Activated T-cell treated with anti-CD3 and anti-CD28 coated beads, Interleukin-2, amount 50 U/mL, for 24 hours (primary cell): ENCODE results near the gene ESYT3.

Experiments used
- DNase-seq: peaks from one replicate; pipeline ENCODE4 v3.0.0-alpha.2; 2020
- H3K27ac Mint-ChIP-seq: 2 replicates; pipeline ENCODE4 v1.8.0; 2020; ENCODE audit warnings: mild to moderate bottlenecking, mixed read lengths
- H3K27me3 Mint-ChIP-seq: 2 replicates; pipeline ENCODE4 v1.8.0; 2020; ENCODE audit warnings: mixed read lengths
- H3K36me3 Mint-ChIP-seq: 2 replicates; pipeline ENCODE4 v1.8.0; 2020; ENCODE audit warnings: low read depth, mixed read lengths
- H3K4me1 Mint-ChIP-seq: 2 replicates; pipeline ENCODE4 v1.8.0; 2020; ENCODE audit warnings: low read depth, mixed read lengths
- H3K4me3 Mint-ChIP-seq: 2 replicates; pipeline ENCODE4 v1.8.0; 2020; ENCODE audit warnings: mild to moderate bottlenecking, moderate library complexity, mixed read lengths
- H3K9me3 Mint-ChIP-seq: 2 replicates; pipeline ENCODE4 v1.8.0; 2020; ENCODE audit warnings: mixed read lengths

ESYT3 gene

DNA sequence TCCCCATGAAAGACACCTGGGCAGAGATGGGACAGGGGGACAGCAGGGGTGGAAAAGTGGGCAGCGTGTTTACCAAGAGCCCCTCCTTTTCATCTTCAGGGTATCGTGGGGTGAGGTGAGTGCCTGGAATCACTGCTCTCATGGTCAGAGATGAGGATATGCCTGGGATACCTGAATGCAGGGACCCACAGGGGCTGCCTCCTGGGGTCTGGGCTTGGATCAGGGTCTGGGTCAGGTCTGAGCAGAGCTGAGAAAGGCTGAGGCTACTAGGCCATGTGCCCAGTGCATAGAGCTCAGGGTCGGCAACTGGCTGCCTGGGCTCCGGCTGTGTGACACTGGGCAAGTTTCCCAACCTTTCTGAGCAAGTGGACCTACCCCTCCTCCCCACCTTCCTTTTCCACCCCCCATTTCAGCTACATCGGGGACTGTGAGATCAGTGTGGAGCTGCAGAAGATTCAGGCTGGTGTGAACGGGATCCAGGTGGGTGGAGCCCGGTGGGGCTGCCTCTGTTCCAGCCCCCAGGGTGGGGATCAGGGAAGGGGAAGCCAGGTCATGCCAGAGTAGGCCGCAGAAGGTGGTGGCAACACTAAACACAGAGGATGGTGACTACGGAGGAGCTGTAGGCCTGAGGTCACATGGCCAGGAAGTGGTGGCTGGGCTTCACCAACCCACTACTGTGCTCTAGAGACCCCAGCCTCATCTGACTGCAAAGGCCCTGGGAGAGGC lies 24.5 kb downstream of the ESYT3 start:
- H3K9me3 Mint-ChIP-seq, result no peaks in the 10 kb centered on the region
- H3K4me1 Mint-ChIP-seq, result no peaks in the 10 kb centered on the region
- H3K4me3 Mint-ChIP-seq, result no peak overlapping the region
- no peaks in the 10 kb centered on the region for H3K36me3 Mint-ChIP-seq
- H3K27me3 Mint-ChIP-seq, result peaks cover 6% of the 10 kb centered on the region
- no peak overlapping the region for H3K27ac Mint-ChIP-seq
- no peak for DNase-seq

DNA sequence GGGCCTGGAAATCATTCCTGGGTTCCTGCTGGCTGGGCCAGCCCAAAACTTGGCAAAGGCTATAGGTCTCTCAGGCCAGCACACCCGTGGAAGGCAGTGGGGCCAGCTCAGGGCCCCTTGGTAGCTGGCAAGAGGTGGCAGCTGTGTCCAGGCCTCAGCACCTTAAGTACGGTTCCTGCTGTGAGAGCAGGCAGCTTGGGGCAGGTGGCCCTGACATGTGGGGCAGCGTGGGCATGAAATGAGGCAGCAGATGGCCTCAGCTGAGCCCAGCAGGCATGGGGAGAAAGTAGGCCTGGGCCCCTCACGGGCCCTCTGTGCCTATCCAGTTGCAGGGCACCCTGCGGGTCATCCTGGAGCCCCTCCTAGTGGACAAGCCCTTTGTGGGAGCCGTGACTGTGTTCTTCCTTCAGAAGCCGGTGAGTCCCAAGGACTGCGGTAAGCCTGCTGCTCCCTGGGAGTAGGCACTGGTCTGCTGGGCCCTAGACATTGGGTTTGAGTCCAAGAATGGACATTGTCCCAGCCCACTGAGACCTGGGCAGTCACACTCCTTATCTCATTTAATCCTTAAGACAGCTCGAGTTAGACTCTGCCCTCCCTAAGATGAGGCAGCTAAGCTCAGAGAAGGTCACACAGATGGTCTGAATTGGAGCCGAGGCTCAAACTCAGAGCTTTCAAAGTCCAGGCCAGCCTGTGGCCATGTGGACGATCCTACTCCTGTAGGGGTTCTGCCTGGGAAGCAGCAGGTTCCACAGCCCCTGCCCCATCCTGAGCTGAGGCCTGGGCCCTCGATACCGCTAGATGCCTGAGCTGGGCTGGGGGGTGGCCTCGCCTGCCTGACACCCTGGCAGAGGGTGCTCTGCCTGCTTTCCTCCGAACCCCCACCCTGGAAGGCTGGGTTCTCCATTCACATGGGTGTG lies 25.5 kb downstream of the ESYT3 start:
- Mint-ChIP-seq H3K27ac (no peak overlapping the region), H3K4me1 (no peaks in the 10 kb centered on the region), H3K9me3 (no peaks in the 10 kb centered on the region), H3K4me3 (no peak overlapping the region), H3K27me3 (peaks cover 6% of the 10 kb centered on the region), H3K36me3 (no peaks in the 10 kb centered on the region)
- no peak for DNase-seq

DNA sequence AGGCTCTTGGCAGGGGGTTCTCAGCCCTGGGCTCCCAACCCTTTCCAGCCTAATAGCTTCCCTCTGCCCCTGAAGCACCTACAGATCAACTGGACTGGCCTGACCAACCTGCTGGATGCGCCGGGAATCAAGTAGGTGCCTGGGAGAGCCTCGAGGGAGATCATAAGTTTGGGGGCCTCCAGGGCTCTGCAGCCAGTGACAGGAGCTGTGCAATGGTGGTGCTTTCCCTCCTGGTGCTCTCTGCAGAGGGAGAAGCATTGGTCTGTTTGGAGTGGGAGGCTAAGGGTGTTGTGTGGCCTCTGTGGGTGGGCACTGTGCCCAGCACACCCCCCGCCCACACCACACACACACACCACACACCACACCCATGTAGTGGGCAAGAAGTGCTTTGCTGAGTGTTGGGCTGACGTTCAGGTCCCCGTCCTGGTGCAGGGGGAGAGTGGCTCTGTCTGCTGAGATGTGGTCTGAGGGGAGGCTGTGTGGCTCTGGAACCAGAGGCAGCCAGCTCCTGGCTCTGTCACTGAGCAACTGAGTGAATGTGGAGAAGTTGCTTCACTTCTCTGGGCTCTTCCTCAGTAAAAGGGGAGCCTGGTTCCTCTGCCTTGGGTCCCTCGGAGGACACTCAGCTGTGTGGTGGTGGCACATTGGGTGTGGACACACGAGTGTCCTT lies 26.3 kb downstream of the ESYT3 start:
- DNase-seq, result no peak
- Mint-ChIP-seq H3K4me1 (no peaks in the 10 kb centered on the region), H3K9me3 (no peaks in the 10 kb centered on the region), H3K27me3 (peaks cover 2% of the 10 kb centered on the region), H3K36me3 (no peaks in the 10 kb centered on the region), H3K27ac (no peak overlapping the region), H3K4me3 (no peak overlapping the region)

DNA sequence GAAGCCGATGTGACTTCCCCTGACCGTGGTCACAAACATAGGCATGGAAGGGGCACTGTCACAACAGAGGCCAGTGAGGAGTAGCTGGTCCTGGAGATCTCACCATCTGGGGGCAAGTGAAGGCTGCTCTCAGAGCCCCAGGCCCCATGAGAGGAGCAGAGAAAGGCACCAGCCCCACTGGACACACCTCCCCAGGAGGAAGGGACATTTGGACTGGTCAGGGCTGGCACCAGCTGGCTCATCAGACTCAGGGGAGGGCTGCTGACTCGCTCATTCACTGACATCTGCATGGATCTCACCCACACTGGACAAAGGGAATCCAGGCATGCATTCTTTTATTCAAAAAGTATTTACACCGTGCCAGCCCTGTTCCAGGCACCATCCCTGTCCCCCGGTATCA lies 26.8 kb downstream of the ESYT3 start:
- Mint-ChIP-seq H3K9me3 (no peaks in the 10 kb centered on the region), H3K36me3 (no peaks in the 10 kb centered on the region), H3K27ac (no peak overlapping the region), H3K27me3 (no peaks in the 10 kb centered on the region), H3K4me3 (no peak overlapping the region), H3K4me1 (no peaks in the 10 kb centered on the region)
- DNase-seq, result no peak

DNA sequence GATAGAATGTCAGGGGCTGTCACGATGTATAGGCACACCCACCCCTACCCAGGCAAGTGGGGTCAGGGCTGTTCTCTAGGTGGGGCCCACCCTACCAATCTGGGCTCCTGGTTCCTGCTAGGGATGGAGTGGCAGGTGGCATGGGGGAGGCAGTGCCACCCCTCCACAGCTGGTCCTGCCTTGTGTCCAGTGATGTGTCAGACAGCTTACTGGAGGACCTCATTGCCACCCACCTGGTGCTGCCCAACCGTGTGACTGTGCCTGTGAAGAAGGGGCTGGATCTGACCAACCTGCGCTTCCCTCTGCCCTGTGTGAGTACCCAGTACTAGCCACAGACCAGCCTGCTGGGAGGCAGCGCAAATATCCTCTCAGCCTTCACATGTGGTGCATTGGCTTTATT lies 27.5 kb downstream of the ESYT3 start:
- no peaks in the 10 kb centered on the region for H3K36me3 Mint-ChIP-seq
- H3K4me3 Mint-ChIP-seq, result no peak overlapping the region
- no peaks in the 10 kb centered on the region for H3K27me3 Mint-ChIP-seq
- no peak for DNase-seq
- H3K27ac Mint-ChIP-seq, result no peak overlapping the region
- no peaks in the 10 kb centered on the region for H3K4me1 Mint-ChIP-seq
- no peaks in the 10 kb centered on the region for H3K9me3 Mint-ChIP-seq

DNA sequence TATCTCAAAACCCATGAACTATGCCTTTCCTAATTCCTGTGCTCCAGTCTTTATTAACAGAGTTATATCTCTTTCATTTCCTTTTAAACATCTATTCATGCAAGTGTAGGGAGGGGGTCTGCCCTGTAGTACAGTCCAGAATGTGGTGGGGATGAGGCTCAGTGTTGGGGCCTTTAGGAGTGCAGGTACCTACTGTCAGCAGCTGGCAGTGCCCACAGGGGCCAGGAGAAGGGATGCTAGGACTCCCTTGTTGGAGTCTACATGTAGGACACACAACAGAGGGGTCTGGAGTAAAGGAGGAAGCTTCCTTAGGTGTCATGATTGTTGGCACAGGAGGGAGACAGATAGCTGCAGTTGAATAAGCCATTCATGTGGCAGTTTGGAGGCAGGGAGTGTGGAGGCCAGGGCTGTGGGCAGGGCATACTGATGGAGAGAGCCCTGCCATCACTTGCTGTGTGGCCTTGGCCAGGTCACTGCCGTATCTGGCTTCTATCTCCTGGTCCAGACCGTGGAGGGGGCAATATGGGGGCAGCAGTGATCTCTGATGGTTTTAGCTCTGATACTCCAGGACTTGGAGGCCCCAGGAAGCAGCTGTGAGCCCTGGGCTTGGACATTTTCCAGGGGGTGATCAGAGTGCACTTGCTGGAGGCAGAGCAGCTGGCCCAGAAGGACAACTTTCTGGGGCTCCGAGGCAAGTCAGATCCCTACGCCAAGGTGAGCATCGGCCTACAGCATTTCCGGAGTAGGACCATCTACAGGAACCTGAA lies 29.5 kb downstream of the ESYT3 start:
- no peaks in the 10 kb centered on the region for H3K36me3 Mint-ChIP-seq
- no peak for DNase-seq
- H3K4me3 Mint-ChIP-seq, result no peak overlapping the region
- H3K4me1 Mint-ChIP-seq, result no peaks in the 10 kb centered on the region
- peaks cover 5% of the 10 kb centered on the region for H3K27me3 Mint-ChIP-seq
- no peaks in the 10 kb centered on the region for H3K9me3 Mint-ChIP-seq
- H3K27ac Mint-ChIP-seq, result no peak overlapping the region

DNA sequence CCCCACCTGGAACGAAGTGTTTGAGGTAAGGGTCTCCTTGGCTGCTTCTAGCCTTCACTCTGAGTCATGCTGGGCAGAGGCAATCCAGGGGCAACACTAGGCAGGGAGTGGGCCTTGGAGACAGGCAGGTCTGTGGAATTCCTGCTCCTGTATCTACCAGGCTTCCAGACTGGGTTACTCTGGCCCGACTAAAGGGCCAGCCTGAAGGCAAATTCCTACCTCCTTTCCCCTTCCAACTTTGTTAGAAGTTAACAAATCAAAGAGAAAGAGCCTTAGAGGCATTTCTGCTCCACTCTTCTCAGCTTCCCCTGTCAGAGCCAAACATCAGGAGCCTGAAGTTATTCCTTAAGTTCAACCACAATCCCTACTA lies 30.1 kb downstream of the ESYT3 start:
- Mint-ChIP-seq H3K9me3 (no peaks in the 10 kb centered on the region), H3K4me3 (no peak overlapping the region), H3K27me3 (peaks cover 5% of the 10 kb centered on the region), H3K27ac (no peak overlapping the region), H3K36me3 (no peaks in the 10 kb centered on the region), H3K4me1 (no peaks in the 10 kb centered on the region)
- no peak for DNase-seq

DNA sequence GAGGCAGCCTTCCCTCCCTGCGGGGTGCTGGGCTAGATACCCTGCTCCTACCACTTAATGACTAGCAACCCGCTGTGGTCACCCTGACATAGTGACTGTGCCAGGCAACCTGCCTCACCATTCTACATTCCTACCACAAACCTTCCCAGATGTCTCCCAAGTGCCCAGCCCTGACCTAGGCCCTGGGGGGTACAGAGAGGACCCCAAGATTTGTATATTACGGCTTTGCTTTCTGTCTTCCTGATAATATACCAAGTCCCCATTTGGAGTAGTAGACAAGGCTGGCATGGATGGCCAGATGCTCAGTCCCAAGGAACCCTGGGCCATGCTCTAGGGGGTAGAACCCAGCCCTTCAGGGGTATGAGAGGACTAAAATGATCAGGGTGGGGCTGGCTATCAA lies 31.0 kb downstream of the ESYT3 start:
- no peaks in the 10 kb centered on the region for H3K9me3 Mint-ChIP-seq
- no peaks in the 10 kb centered on the region for H3K4me1 Mint-ChIP-seq
- H3K4me3 Mint-ChIP-seq, result no peak overlapping the region
- H3K36me3 Mint-ChIP-seq, result no peaks in the 10 kb centered on the region
- H3K27me3 Mint-ChIP-seq, result peaks cover 5% of the 10 kb centered on the region
- no peak for DNase-seq
- no peak overlapping the region for H3K27ac Mint-ChIP-seq

DNA sequence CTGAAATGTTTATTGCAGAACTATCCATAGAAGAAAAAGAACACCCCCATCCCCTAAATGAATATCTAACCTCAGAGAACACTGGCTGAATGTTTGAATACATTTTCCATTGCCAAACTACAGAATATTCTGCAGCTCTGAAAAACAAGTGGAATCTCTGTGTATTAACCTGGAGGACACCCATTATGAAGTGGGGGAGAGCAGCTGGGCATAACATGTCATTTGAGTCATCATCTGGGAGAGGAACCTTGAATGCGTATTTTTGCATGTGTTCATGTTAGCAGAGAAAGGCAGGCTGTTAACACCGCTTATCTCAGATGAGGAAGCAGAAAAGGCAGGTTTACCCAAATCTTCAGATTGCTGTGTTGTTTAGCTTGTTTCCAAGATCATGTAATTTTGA lies 31.5 kb downstream of the ESYT3 start:
- no peaks in the 10 kb centered on the region for H3K4me1 Mint-ChIP-seq
- peaks cover 5% of the 10 kb centered on the region for H3K27me3 Mint-ChIP-seq
- no peaks in the 10 kb centered on the region for H3K9me3 Mint-ChIP-seq
- DNase-seq, result no peak
- no peaks in the 10 kb centered on the region for H3K36me3 Mint-ChIP-seq
- H3K27ac Mint-ChIP-seq, result no peak overlapping the region
- H3K4me3 Mint-ChIP-seq, result no peak overlapping the region

DNA sequence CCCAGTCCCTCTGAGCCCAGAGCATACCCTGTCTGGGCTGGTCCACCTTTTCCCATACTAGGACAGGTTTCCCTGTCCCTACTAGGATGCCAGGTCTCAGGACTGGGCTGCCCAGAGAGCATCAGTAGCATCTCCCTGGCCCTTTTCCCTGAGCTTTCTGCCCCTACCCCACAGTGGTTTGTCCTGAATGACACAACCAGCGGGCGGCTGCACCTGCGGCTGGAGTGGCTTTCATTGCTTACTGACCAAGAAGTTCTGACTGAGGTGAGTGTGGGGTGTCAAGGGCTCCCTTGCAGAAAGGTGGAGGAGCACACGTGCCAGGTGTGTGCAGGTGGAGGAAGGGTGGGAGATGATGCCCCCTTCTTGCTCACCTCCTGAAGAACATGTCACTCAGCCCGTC lies 33.5 kb downstream of the ESYT3 start:
- H3K4me3 Mint-ChIP-seq, result no peak overlapping the region
- no peak for DNase-seq
- no peak overlapping the region for H3K27ac Mint-ChIP-seq
- no peaks in the 10 kb centered on the region for H3K36me3 Mint-ChIP-seq
- no peaks in the 10 kb centered on the region for H3K9me3 Mint-ChIP-seq
- H3K4me1 Mint-ChIP-seq, result no peaks in the 10 kb centered on the region
- H3K27me3 Mint-ChIP-seq, result peaks cover 5% of the 10 kb centered on the region

DNA sequence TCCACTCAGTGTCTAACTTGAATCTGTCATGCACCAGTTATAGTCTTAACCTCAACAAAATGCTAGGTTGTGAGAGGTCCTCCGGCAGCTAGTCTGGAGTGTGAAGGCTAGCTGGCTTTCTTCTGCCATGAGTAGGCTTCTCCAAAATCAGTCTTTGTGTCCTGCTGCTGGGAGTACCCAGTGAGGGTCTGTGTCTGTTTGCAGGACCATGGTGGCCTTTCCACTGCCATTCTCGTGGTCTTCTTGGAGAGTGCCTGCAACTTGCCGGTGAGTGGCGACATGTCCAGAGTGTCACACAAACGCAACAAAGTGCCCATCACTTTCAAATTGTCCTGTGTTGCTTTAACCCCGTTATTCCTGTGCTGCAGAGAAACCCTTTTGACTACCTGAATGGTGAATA lies 34.0 kb downstream of the ESYT3 start:
- Mint-ChIP-seq H3K4me1 (no peaks in the 10 kb centered on the region), H3K4me3 (no peak overlapping the region), H3K27me3 (peaks cover 5% of the 10 kb centered on the region), H3K9me3 (no peaks in the 10 kb centered on the region), H3K27ac (no peak overlapping the region), H3K36me3 (no peaks in the 10 kb centered on the region)
- no peak for DNase-seq

DNA sequence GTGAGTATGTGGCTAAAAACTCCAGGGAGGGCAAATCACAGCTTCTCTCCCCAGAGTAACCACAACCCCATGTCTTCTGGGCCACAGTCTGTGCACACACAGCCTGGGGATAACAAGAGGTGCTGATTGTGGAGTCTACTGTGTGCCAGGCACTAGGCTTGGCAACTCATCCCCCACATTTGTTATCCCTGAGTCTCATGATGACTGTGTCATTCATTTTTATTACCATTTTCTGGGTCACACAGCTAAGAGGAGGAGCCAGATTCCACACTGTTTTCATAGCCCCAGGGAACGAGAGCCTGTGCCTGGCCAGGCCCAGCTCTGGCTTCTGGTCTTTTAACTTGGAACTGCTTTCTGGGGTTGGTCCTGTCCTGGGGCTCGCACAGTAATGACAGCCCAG lies 34.5 kb downstream of the ESYT3 start:
- Mint-ChIP-seq H3K27ac (no peak overlapping the region), H3K4me1 (no peaks in the 10 kb centered on the region), H3K36me3 (no peaks in the 10 kb centered on the region), H3K9me3 (no peaks in the 10 kb centered on the region), H3K4me3 (no peak overlapping the region), H3K27me3 (peaks cover 5% of the 10 kb centered on the region)
- DNase-seq, result no peak

DNA sequence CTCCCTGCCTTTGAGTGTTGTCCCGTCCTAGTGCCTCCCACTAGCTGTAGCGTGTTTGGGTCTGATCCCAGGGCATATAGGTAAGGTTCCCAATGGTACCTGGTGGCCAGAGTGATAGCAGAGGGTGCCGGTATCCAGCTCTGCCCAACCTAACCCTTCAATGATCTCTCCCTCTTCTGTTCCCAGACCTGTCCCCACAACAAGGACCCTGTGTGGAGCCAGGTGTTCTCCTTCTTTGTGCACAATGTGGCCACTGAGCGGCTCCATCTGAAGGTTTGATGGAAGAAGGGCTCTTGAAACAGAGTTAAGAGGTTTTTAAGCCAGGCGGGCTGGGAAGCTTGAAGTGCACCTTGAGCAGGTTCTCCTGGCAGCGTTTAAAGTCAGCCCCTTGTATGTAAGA lies 35.5 kb downstream of the ESYT3 start:
- no peak overlapping the region for H3K27ac Mint-ChIP-seq

DNA sequence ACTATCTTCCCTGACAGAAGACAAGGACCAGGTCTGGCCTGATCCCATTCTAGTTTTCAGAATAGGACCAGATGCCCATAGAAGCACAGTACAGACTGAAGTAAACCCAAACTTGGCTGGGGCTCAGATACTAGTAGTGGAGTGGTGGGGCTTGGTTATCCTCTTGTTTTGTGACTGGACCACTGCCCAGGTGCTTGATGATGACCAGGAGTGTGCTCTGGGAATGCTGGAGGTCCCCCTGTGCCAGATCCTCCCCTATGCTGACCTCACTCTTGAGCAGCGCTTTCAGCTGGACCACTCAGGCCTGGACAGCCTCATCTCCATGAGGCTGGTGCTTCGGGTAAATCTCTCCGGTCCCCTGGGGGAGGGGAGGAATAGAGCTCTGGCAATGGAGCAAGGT lies 36.3 kb downstream of the ESYT3 start:
- Mint-ChIP-seq H3K4me1 (no peaks in the 10 kb centered on the region), H3K27me3 (peaks cover 5% of the 10 kb centered on the region), H3K36me3 (no peaks in the 10 kb centered on the region), H3K9me3 (no peaks in the 10 kb centered on the region), H3K27ac (no peak overlapping the region), H3K4me3 (no peak overlapping the region)
- no peak for DNase-seq

More for the DNA sequence above, 35.5 kb downstream of the ESYT3 start:
- Mint-ChIP-seq H3K9me3 (no peaks in the 10 kb centered on the region), H3K4me3 (no peak overlapping the region), H3K4me1 (no peaks in the 10 kb centered on the region), H3K27me3 (peaks cover 5% of the 10 kb centered on the region), H3K36me3 (no peaks in the 10 kb centered on the region)
- no peak for DNase-seq
